PC-9 (cell line): Measurements from ENCODE around the gene LY6G6D.

Experiments
- EZH2 ChIP-seq: fragments of 200-600 bp; sonication (generic); IDR thresholded peaks from 2 replicates; pipeline ENCODE4 v1.8.0; 2017; ENCODE audit warnings: antibody characterized with exemption, low read depth
- TF ChIP-seq, protein P1 (sequence below): fragments of 200-600 bp; sonication (generic); conservative IDR thresholded peaks from 2 replicates; pipeline ENCODE4 v1.6.1; 2017; ENCODE audit warnings: mixed run types, antibody characterized with exemption, mild to moderate bottlenecking, moderate library complexity

DNA sequence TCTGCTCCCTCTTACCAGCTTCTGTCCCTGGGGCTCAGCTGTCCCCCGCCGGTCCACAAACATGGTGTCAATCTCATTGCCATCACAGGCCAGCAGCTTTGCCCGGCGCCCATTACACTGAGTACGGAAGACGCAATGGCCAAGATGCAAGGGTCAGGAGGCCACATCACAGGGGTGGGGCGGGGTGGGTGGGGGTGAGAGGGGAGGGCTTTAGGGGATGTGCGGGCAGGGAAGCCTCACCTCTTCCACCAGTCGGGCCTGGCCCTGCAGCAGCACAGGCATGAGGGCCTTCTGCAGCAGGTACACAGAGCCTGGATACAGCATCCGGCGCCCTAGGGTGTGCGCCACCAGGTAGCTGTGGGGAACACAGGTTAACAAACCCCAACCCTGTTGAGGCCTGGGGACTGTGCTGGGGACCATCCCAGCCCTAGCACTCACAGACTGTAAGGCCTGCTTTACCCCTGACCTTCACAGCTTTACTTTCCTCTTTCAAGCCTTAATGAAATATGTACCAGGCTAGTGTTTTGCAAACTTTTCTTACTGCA, 23.5 kb upstream of the LY6G6D start:
- TF ChIP-seq, protein P1, sequence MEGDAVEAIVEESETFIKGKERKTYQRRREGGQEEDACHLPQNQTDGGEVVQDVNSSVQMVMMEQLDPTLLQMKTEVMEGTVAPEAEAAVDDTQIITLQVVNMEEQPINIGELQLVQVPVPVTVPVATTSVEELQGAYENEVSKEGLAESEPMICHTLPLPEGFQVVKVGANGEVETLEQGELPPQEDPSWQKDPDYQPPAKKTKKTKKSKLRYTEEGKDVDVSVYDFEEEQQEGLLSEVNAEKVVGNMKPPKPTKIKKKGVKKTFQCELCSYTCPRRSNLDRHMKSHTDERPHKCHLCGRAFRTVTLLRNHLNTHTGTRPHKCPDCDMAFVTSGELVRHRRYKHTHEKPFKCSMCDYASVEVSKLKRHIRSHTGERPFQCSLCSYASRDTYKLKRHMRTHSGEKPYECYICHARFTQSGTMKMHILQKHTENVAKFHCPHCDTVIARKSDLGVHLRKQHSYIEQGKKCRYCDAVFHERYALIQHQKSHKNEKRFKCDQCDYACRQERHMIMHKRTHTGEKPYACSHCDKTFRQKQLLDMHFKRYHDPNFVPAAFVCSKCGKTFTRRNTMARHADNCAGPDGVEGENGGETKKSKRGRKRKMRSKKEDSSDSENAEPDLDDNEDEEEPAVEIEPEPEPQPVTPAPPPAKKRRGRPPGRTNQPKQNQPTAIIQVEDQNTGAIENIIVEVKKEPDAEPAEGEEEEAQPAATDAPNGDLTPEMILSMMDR: no peak
- TF ChIP-seq EZH2: no peak
